T-helper 22 cell (primary cell): Measurements from ENCODE around the gene DPH2.

Source experiments
- DNase-seq: peaks from one replicate; pipeline ENCODE4 v3.0.0-alpha.2; 2020; ENCODE audit warnings: low read depth

The DPH2 gene

GRCh38 chr1:43944860-43945259 is 24.9 kb upstream of the DPH2 start:
- DNase-seq = no peak

DNA sequence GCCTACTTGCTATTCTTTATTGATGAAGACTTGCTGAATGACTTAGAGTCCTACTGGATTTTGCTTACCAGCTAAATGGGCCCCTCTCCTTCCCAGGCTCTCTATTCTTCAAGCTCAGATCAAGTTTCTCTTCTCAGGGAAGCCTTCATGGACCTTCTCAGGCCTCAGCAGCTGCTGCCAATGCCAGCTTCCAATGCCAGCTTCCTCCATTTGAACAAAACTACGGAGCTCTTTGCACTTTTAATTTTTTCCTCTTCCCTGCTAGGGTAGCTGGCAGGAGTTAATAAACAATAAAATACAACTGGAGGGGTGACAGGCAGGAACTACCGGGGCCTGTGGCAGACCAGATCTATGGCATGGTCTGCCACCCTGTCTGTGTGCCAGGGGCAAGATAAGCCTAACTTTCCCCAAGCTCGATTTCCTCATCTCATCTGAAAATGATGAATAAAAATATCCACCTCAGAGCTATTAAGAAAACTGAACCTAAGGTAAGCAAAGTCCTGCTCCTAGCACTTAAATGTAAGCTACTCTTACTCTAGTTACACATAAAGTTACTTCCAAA is 24.1 kb upstream of the DPH2 start:
- no peak for DNase-seq

DNA sequence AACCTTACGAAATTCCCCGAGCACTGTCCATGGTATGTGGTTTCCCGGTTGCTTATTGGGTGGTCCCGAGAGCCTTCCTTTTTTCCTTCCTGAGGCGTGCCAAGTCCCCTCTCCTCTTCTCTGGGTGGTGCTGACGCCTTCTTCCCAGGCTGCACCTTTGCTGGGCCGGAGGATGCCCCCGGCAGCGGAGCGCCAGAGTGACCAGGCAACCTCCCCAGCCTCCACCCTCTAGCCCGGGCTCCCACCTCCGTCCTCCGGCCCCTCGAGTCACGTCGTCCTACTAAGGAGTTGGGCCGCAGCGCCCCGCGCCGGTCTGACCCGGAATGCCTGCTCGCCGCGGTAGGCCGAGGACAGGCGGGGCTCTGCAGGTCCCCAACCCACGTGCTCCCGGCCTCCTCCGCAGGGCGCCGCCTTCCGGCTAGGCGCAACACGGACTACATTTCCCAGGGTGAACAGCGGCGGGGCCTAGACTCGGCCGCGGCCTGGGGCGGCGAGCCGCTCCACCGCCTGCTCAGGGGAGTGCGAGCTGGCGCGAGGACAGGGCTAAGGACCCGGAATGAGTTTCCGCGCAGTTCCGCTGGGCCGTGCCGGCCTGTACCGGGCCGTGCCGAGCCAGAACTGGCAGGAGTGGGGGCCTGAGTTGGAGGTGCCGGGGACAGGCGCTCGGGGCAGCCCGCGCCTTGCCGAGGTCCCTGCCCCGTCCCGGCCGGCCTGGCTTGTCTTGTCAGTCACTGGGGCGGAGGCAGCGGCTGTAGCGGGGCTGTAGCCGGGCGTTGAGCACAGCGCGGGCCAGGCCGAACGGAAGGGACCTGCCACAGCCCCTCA is 23.4 kb upstream of the DPH2 start, which contains the start of gene IPO13:
Gene IPO13 (plus strand): TSS at position 715 of the 825 bp plus-strand sequence. CDS start 651 bp downstream, outside the sequence.
- DNase-seq = peak; percentile 90

DNA sequence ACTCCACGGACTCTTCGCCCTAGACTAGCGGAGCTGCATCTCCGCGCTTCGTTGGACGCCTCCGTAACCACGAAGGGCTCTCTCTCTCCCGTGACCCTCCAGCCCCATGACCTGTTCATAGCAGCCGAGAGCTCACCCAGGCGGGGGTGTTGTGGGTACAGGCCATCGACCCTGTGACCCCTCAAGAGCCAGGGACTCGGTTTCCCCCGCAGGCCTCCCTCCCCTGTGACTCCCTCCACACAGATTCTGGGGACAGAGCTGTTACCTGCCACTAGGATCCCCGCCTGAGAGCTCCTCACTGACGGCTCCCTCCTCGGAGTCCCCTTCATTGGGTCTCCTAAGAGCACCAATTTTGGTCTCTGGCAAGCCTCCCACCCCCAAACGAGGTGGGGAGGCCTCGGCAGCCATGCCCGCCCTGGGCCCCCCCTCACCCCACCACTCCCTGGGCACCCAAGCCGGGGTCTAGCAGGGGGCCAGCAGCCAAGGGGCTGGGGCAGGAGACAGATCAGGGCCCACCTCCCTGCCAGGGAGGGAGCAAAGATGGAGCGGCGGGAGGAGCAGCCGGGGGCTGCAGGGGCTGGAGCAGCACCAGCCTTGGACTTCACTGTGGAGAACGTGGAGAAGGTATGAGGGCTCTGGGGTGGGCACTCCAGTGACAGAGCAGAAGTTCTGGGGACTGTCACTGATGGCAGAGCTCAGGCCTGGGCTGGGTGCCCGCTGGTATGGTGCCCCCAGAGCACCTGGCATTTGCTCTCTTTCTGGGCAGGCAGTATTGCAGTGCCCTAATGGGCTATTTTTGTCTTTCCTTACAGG is 22.5 kb upstream of the DPH2 start:
- DNase-seq = no peak

- DNase-seq = no peak
These were observed 21.9 kb upstream of the DPH2 start for GRCh38 chr1:43947874-43948437.

- no peak for DNase-seq
These were observed 20.1 kb upstream of the DPH2 start for GRCh38 chr1:43949678-43950077.

DNA sequence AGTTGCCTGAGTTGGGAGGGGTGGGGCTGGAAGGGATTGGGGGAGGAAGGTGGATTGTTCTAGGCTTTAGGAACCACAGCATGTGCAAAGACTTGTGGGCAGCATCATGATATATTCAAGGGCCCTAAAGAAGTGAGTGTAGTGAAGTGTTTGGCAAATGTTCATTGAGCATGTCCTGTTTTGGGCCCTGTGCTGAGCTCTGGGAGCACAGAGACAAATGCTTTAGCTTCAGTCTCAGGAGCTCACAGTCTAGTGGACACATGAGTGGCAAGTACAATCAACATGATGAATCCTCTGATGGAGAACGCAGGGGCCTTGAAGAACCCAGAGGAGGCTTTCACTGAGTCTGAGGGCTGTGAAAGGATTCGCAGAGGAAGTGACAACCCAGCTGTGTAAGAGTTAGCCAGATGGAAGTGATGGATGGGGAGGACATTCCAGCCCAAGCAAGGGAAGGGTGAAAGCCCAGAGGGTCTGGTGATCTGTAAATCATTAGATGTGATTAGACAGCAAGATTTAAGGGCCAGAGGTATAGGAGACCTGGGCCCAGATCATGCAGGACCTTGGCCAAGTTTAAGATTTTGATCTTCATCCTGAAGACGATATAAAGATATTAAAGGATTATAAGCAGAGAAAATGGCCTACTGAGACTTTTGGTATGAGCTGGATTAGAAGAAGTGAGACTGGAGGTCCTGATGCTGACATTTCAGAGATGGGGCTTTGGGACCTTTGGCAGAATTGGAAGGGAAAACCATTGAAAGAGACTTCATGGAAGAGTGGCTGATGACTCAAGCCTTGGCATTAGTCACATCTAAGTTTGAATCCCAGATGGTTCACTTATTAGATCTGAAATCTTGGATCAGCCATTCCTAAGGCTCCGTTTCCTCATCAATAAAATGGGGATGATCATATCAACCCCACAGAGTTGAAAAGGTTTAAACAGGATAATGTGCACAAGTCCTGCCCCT is 18.5 kb upstream of the DPH2 start:
- no peak for DNase-seq

DNA sequence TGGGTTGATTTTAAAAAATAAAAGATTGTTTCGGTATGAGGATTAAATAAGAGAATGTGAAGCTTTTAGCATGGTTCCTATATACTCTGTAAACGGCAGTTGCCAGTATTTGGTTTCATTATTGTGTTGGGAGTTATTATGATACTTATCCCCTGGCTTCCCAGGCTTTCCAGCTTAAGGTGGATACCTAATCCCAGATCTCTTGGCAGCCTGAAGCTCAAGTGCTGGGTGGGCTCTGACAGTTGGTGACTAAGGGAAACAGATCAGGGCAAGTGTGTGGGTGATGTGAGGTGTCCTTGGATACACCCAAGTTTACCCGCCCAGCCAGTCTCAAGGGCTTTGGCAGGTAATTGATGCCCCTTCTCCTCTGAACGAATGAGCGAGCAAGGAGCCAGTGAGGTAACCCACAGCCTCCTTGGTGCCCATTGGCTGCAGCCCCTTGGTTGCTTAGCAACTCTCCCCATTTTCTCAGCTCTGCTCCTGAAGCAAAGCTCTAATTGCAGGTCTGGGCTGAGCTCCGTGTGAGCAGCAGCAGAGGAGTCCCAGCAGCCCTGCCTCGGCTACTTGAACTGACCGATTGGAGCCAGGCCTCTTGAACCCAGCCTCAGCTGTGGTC is 17.0 kb upstream of the DPH2 start:
- DNase-seq = no peak

GRCh38 chr1:43953361-43953760 is 16.4 kb upstream of the DPH2 start:
- no peak for DNase-seq

DNA sequence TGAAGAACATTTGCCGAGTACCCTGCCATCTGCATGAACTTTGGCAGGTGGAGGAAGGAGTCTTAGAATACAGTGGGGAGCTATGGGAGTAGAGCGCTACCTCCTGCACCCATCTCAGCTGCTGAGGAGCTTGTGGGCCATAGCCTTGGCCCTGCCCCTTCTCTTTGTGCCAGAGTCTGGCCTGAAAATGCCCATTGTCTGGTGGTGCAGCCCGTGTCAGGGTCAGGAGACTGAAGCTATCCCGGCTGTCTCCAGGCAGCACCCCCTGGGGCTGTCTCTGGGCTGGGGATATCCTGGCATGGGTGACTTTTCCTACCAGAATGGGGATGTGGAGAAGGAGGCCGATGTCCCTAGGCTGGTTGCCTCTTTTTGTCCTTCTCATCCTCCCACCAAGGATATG is 15.8 kb upstream of the DPH2 start:
- DNase-seq = no peak

GRCh38 chr1:43956234-43956633 is 13.6 kb upstream of the DPH2 start:
- DNase-seq = no peak

DNA sequence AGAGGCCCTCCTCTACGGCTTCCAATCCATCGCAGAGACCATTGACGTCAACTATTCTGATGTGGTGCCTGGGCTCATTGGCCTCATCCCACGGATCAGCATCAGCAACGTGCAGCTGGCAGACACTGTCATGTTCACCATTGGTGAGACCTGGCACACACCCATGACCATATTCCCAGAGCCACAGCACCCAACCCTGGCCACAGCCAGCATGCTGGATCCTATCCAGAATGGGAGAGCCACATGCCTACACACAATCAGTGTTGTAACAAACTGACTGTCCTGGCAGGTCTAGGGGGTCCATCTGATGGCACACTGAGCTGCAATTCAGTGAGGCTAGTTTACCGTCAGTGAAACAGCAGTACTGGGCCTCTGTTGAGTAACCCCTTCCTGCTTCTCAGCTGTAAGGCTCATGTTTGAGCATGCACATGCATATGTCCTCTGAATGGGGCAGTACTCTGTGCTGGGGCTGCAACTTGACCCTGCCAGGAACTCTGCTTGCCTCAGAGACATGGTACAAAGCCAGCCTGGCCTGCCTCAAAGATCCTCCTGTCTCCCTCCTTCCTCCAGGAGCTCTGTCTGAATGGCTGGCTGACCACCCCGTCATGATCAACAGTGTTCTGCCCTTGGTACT is 12.3 kb upstream of the DPH2 start:
- no peak for DNase-seq

- DNase-seq = no peak
These were observed 11.2 kb upstream of the DPH2 start for GRCh38 chr1:43958351-43959255.

GRCh38 chr1:43960798-43961197 is 9.0 kb upstream of the DPH2 start:
- no peak for DNase-seq

DNA sequence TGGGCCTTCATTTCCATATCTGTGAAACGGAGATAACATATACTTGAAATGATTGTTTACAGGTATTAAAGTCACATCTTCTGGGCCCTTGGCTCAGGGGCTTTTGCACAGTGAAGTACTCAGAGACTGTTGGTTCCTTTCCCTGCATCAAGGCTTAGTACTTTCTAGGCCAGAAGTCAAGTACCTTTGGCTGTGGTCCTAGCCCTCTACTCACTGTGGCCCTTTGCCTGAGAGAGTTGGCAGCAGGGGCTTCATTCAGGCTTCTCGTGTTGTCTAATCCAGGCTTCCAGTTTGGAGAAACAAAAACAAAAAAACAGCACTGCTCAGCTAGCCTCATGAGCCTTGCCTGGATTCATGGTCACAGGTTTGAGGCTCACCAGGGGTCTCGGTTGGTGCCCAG is 8.1 kb upstream of the DPH2 start:
- DNase-seq = no peak

DNA sequence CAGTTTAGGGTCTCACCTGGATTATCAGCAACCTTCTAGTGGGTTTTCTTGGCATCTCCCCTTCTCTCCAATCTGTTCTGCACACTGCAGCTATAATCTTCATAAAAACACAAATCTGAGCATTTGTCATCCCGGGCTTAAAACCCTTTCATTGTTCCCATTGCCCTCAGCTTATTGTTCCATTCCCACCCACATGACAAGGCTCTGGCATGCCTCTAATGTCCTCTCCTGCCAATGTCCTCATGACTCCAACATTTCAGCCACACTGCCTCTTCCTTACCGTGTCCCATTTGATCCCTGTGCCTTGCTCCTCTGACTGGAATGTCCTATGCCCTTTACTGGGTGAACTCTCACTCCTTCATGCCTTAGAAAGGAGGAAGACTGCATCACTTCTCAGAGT is 7.5 kb upstream of the DPH2 start:
- no peak for DNase-seq

- no peak for DNase-seq
These were observed 6.8 kb upstream of the DPH2 start for GRCh38 chr1:43963006-43963405.

DNA sequence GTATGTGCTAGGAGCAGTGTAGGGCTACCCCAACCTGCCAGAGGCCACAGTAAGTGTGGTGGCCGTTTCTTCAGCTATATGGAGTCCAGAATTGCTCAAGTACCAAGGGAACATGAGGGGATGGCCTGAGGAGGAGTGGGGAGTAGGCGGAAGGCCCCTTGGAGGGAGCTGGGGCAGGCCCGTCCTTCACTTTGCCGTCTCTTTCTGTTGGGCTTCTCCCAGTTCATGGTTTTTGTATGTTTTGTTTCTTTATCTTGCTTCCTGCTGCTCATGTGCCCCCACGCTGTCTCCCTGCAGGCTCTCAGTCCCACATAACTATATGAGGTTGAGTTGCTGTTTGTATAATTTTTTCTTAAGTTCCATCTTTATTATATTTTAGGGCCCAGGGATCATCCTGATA is 5.9 kb upstream of the DPH2 start:
- no peak for DNase-seq

GRCh38 chr1:43965316-43965715 is 4.5 kb upstream of the DPH2 start:
- no peak for DNase-seq
